HepG2 (cell line): ENCODE results near the gene TLN1. TPM values are rescaled to one million over a fixed set of nuclear protein-coding genes. Genes with fewer than 3 reads are reported as not detected.
A peak's percentile ranks its signal among the peaks of the same experiment; 100 is the strongest.

Experiments
- CEBPB ChIP-seq: IDR thresholded peaks from 2 replicates; pipeline ENCODE4 v1.6.1; 2011; ENCODE audit warnings: low read depth, low read length, improper control_type of control experiment, borderline replicate concordance
- CREB1 ChIP-seq, 2 experiments: fragments of 450-650 bp in 1 of 2; IDR thresholded peaks; 2 replicates each; pipeline ENCODE4 v1.6.1; 2016 to 2017; ENCODE audit warnings: control low read depth in 1 of 2, mild to moderate bottlenecking in 1 of 2, missing compliant biosample characterization in 1 of 2, missing genetic modification characterization in 1 of 2
- DR1 ChIP-seq: sonication (generic); formaldehyde crosslinking; IDR thresholded peaks from 2 replicates; pipeline ENCODE4 v1.8.0; 2021; ENCODE audit warnings: mild to moderate bottlenecking, missing genetic modification reagents, inconsistent platforms
- ERF ChIP-seq: IDR thresholded peaks from 2 replicates; pipeline ENCODE4 v1.6.1; 2018; ENCODE audit warnings: missing biosample characterization, missing genetic modification reagents
- HIVEP1 ChIP-seq: sonication (generic); formaldehyde crosslinking; IDR thresholded peaks from 2 replicates; pipeline ENCODE4 v1.4.0; 2020; ENCODE audit warnings: mild to moderate bottlenecking, missing genetic modification reagents
- HNF4G ChIP-seq, 2 experiments: sonication (generic) in 1 of 2; formaldehyde crosslinking in 1 of 2; IDR thresholded peaks; 2 replicates each; pipeline versions ENCODE4 v1.4.0 to v1.6.1; 2011 to 2020; ENCODE audit warnings: borderline replicate concordance in 2 of 2, low read depth in 2 of 2, mild to moderate bottlenecking in 2 of 2, low read length in 1 of 2, missing genetic modification reagents in 1 of 2, moderate library complexity in 1 of 2
- HOXA9 ChIP-seq: sonication (generic); formaldehyde crosslinking; IDR thresholded peaks from 2 replicates; pipeline ENCODE4 v1.8.1; 2022; ENCODE audit warnings: missing genetic modification reagents, mild to moderate bottlenecking, moderate library complexity, borderline replicate concordance
- ISL2 ChIP-seq: sonication (generic); formaldehyde crosslinking; IDR thresholded peaks from 2 replicates; pipeline ENCODE4 v1.5.0; 2020; ENCODE audit warnings: missing genetic modification reagents
- NPAS2 ChIP-seq: sonication (generic); formaldehyde crosslinking; IDR thresholded peaks from 2 replicates; pipeline ENCODE4 v1.8.0; 2022; ENCODE audit warnings: mild to moderate bottlenecking, missing genetic modification reagents, borderline replicate concordance
- NR0B2 ChIP-seq: sonication (generic); formaldehyde crosslinking; IDR thresholded peaks from 2 replicates; pipeline ENCODE4 v1.4.0; 2020; ENCODE audit warnings: mild to moderate bottlenecking, missing genetic modification reagents
- POLR2AphosphoS2 ChIP-seq: IDR thresholded peaks from 2 replicates; pipeline ENCODE4 v1.6.1; 2011; ENCODE audit warnings: low read depth, low read length, improper control_type of control experiment
- PRDM15 ChIP-seq: sonication (generic); formaldehyde crosslinking; IDR thresholded peaks from 2 replicates; pipeline ENCODE4 v1.4.0; 2020; ENCODE audit warnings: missing genetic modification reagents
- SRY ChIP-seq: sonication (generic); formaldehyde crosslinking; IDR thresholded peaks from 2 replicates; pipeline ENCODE4 v1.8.0; 2022; ENCODE audit warnings: mild to moderate bottlenecking, missing genetic modification reagents
- TEAD2 ChIP-seq: sonication (generic); formaldehyde crosslinking; IDR thresholded peaks from 2 replicates; pipeline ENCODE4 v1.9.0; 2021; ENCODE audit warnings: missing genetic modification reagents
- ZNF263 ChIP-seq: sonication (generic); formaldehyde crosslinking; IDR thresholded peaks from 2 replicates; pipeline ENCODE4 v1.4.0; 2020; ENCODE audit warnings: missing genetic modification reagents
- ZNF329 ChIP-seq: sonication (generic); formaldehyde crosslinking; IDR thresholded peaks from 2 replicates; pipeline ENCODE4 v1.9.0; 2021; ENCODE audit warnings: low read depth, mild to moderate bottlenecking, missing genetic modification reagents
- ZNF34 ChIP-seq: sonication (generic); formaldehyde crosslinking; IDR thresholded peaks from 2 replicates; pipeline ENCODE4 v1.4.0; 2020; ENCODE audit warnings: mild to moderate bottlenecking, missing genetic modification reagents, borderline replicate concordance
- ZNF441 ChIP-seq: sonication (generic); formaldehyde crosslinking; IDR thresholded peaks from 2 replicates; pipeline ENCODE4 v1.7.0; 2021; ENCODE audit warnings: missing genetic modification reagents, borderline replicate concordance
- ZNF543 ChIP-seq: sonication (generic); formaldehyde crosslinking; IDR thresholded peaks from 2 replicates; pipeline ENCODE4 v1.4.0; 2020; ENCODE audit warnings: mild to moderate bottlenecking, missing genetic modification reagents
- polyA plus RNA-seq, 8 experiments: library from polyadenylated mRNA; depleted of rRNA in 3 of 8; stranded (reverse) in 7 of 8; unstranded in 1 of 8; fragments of >200 nt; fragmentation: Illumina TruSeq in 4 of 8; extraction: Trizol in 4 of 8; gene quantifications; 2 replicates each; pipeline versions ENCODE4 v1.2.1 to v1.2.3, GENCODE V29; 2011 to 2016; ENCODE audit warnings: low read depth in 4 of 8, missing spikeins in 1 of 8, mixed read lengths in 1 of 8; ENCODE audit not compliant: insufficient read depth in 1 of 8
- total RNA-seq, 5 experiments: library from RNA; depleted of rRNA; stranded (reverse); fragments of >200 nt; fragmentation: Illumina TruSeq; extraction: Trizol; gene quantifications; 2 replicates each; pipeline ENCODE4 v1.2.3, GENCODE V29; 2016; ENCODE audit warnings: low read depth in 1 of 5
- TF ChIP-seq, protein P1 (sequence below): sonication (generic); formaldehyde crosslinking; IDR thresholded peaks from 2 replicates; pipeline ENCODE4 v1.9.0; 2021; ENCODE audit warnings: missing genetic modification reagents, borderline replicate concordance

Gene TLN1
- total and polyA plus RNA-seq, 2 of the 13 experiments (the other 11 are each of a cell fraction or from before 2014, with no cell fraction given), result 35.2 to 51.8 TPM

DNA sequence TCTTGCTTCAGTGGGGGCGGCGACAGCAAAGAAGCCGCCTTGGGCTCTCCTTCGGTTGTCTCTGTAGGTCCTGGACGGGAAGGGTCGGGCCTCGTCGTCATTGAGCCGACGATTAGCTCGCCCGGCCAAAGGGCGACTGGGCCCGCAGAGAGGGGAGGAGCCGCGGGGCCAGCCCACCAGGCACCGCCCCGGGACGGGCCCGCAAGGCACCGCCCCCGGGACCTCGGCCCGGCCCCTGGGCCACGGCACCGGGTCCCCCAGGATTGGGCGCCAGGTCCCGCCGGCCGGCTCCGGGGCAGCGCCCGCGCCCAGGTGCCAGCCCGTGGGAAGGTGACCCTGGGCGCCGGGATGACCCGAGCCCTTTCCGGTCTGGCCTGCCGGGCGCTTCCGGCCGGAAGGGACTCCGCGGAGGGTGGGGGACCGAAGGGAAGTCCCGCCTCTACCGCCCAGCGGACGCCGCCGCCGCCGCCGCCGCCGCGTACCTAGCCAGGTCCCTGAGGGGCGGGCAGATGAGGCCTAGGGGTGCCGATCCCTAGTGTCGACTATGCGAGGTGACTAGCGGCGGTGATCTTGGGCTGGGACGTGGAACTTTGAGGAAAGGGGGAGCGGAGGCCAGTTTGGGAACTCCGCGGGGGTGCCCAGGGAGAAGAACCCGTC, 17.0 kb upstream of the TLN1 start, which contains the start of the genes GBA2 and RGP1 (continued):
- no peak for TF ChIP-seq HOXA9 (CRISPR knock-in tag)
- no peak for TF ChIP-seq ZNF441 (CRISPR knock-in tag)
- peak; percentile 50 for TF ChIP-seq HNF4G (IDR thresholded peaks at IDR 0.05; ENCODE audit: borderline replicate concordance, low read depth, low read length)
- no peak for TF ChIP-seq HNF4G (CRISPR knock-in tag; IDR thresholded peaks at IDR 0.05; ENCODE audit: borderline replicate concordance, low read depth)
- no peak; the same call in 1 of the 2 replicates for TF ChIP-seq CREB1 (IDR thresholded peaks at IDR 0.05)
- TF ChIP-seq CREB1 (CRISPR knock-in tag; IDR thresholded peaks at IDR 0.05), result no peak
- TF ChIP-seq DR1 (CRISPR knock-in tag), result no peak; the same call in 1 of the 2 replicates
- TF ChIP-seq ZNF263 (CRISPR knock-in tag), result 0 out of 2 replicates have a peak, but pooled peaks have one; percentile 14
- no peak for TF ChIP-seq POLR2AphosphoS2
- TF ChIP-seq NPAS2, result no peak
- no peak for TF ChIP-seq SRY (CRISPR knock-in tag)
- no peak; the same call in 1 of the 2 replicates for TF ChIP-seq ZNF543 (CRISPR knock-in tag)
- TF ChIP-seq PRDM15 (CRISPR knock-in tag), result peak; percentile 65; the same call in 1 of the 2 replicates
- TF ChIP-seq, protein P1, sequence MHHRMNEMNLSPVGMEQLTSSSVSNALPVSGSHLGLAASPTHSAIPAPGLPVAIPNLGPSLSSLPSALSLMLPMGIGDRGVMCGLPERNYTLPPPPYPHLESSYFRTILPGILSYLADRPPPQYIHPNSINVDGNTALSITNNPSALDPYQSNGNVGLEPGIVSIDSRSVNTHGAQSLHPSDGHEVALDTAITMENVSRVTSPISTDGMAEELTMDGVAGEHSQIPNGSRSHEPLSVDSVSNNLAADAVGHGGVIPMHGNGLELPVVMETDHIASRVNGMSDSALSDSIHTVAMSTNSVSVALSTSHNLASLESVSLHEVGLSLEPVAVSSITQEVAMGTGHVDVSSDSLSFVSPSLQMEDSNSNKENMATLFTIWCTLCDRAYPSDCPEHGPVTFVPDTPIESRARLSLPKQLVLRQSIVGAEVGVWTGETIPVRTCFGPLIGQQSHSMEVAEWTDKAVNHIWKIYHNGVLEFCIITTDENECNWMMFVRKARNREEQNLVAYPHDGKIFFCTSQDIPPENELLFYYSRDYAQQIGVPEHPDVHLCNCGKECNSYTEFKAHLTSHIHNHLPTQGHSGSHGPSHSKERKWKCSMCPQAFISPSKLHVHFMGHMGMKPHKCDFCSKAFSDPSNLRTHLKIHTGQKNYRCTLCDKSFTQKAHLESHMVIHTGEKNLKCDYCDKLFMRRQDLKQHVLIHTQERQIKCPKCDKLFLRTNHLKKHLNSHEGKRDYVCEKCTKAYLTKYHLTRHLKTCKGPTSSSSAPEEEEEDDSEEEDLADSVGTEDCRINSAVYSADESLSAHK (CRISPR knock-in tag), result no peak
- TF ChIP-seq ERF (CRISPR knock-in tag), result peak; percentile 55; the same call in 1 of the 2 replicates
- TF ChIP-seq NR0B2 (CRISPR knock-in tag), result no peak
- no peak for TF ChIP-seq ZNF329 (CRISPR knock-in tag)
- no peak for TF ChIP-seq TEAD2 (CRISPR knock-in tag)
- TF ChIP-seq CEBPB, result no peak
- no peak for TF ChIP-seq HIVEP1
- TF ChIP-seq ISL2 (CRISPR knock-in tag), result no peak
- TF ChIP-seq ZNF34 (CRISPR knock-in tag), result no peak
